AG04450 (cell line): ENCODE results near the gene IGSF1. TPM values are rescaled to one million over a fixed set of nuclear protein-coding genes. Genes with fewer than 3 reads are reported as not detected.

Source experiments
- CTCF ChIA-PET: fragments of 300-600, 350-600 bp; formaldehyde crosslinking; extraction: SDS; loops from one replicate; lab custom pipeline; 2022; ENCODE audit warnings: antibody characterized with exemption, inconsistent platforms; lab: Charles Lee
- POLR2A ChIA-PET: fragments of 350-600 bp; formaldehyde crosslinking; extraction: SDS; loops from one replicate; lab custom pipeline; 2021; ENCODE audit warnings: antibody characterized with exemption, inconsistent platforms; lab: Yijun Ruan, JAX
- DNase-seq: peaks from one replicate; pipeline ENCODE4 v3.0.0-alpha.2; 2011; ENCODE audit warnings: low read depth, low spot score
- H3K27ac ChIP-seq: one replicate; pipeline ENCODE4 v1.5.1; 2012; ENCODE audit warnings: low read depth, low read length, control low read depth
- H3K27me3 ChIP-seq: one replicate; pipeline ENCODE4 v1.6.0; 2012; ENCODE audit warnings: low read length; ENCODE audit not compliant: control insufficient read depth, insufficient read depth
- H3K4me3 ChIP-seq: 2 replicates; pipeline ENCODE4 v1.5.1; 2011; ENCODE audit warnings: mild to moderate bottlenecking, low read depth, low read length, control low read depth
- H3K9me3 ChIP-seq: 2 replicates; pipeline ENCODE4 v1.5.1; 2012; ENCODE audit warnings: low read length; ENCODE audit not compliant: control insufficient read depth, insufficient read depth
- CTCF ChIP-seq: IDR thresholded peaks from 2 replicates; pipeline ENCODE4 v1.5.1; 2011; ENCODE audit warnings: low read depth, low read length, control low read depth, inconsistent platforms
- polyA plus RNA-seq: library from polyadenylated mRNA; depleted of rRNA; stranded (reverse); fragments of >200 nt; gene quantifications from 2 replicates; pipeline ENCODE4 v1.2.3, GENCODE V29; 2011; rRNA removed

IGSF1 gene
- polyA plus RNA-seq, 1 experiment: not detected

- no peak for TF ChIP-seq CTCF
- POLR2A ChIA-PET: no interaction called here
- CTCF ChIA-PET: no interaction called here
- Histone ChIP-seq H3K4me3 (no peak overlapping the region), H3K9me3 (no peaks in the 10 kb centered on the region), H3K27me3 (no peaks in the 10 kb centered on the region), H3K27ac (no peak overlapping the region)
- DNase-seq: no peak
Measured at GRCh38 chrX:131225078-131225477, 64.0 kb downstream of the IGSF1 start.

Other genes with a start within 250 kb of the IGSF1 start
- not detected in 2 replicates for gene ARHGAP36, start 231.0 kb downstream of the IGSF1 start, polyA plus RNA-seq